Esophagus muscularis mucosa (tissue), 4 donors: ENCODE results near the gene UGT2A3.
"Not testable (repeated sequence)": the region's sequence is repeated elsewhere in the genome, so short reads cannot be mapped to it uniquely, and the experiment has no call there.

Experiments
- EP300 ChIP-seq: sonication (generic); formaldehyde crosslinking; IDR thresholded peaks from one replicate; pipeline ENCODE4 v1.6.1; 2017; ENCODE audit warnings: antibody characterized with exemption
- POLR2AphosphoS5 ChIP-seq, 2 donors: sonication (generic); formaldehyde crosslinking; IDR thresholded peaks; one replicate each; pipeline ENCODE4 v1.6.1; 2017; ENCODE audit warnings: antibody characterized with exemption in 2 of 2
- TF ChIP-seq, protein P1 (sequence below), 3 experiments: fragments of 200-600 bp in 2 of 3; fragments of 450-650 bp in 1 of 3; sonication (generic) in 2 of 3; IDR thresholded peaks; one replicate each; pipeline ENCODE4 v1.5.1; 2017 to 2019; ENCODE audit warnings: antibody characterized with exemption in 3 of 3, mild to moderate bottlenecking in 2 of 3, moderate library complexity in 1 of 3

DNA sequence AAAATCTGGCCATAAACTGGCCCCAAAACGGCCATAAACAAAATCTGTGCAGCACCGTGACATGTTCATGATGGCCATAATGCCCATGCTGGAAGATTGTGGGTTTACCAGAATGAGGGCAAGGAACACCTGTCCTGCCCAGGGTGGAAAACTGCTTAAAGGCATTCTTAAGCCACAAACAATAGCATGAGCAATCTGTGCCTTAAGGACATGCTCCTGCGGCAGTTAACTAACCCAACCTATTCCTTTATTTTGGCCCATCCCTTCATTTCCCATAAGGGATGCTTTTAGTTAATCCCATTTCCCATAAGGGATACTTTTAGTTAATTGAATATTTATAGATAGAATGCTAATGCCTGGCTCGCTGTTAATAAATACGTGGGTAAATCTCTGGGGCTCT, 29.4 kb downstream of the UGT2A3 start:
- TF ChIP-seq EP300; POLR2AphosphoS5 (IDR thresholded peaks at IDR 0.05): not testable (repeated sequence)
- TF ChIP-seq, protein P1, sequence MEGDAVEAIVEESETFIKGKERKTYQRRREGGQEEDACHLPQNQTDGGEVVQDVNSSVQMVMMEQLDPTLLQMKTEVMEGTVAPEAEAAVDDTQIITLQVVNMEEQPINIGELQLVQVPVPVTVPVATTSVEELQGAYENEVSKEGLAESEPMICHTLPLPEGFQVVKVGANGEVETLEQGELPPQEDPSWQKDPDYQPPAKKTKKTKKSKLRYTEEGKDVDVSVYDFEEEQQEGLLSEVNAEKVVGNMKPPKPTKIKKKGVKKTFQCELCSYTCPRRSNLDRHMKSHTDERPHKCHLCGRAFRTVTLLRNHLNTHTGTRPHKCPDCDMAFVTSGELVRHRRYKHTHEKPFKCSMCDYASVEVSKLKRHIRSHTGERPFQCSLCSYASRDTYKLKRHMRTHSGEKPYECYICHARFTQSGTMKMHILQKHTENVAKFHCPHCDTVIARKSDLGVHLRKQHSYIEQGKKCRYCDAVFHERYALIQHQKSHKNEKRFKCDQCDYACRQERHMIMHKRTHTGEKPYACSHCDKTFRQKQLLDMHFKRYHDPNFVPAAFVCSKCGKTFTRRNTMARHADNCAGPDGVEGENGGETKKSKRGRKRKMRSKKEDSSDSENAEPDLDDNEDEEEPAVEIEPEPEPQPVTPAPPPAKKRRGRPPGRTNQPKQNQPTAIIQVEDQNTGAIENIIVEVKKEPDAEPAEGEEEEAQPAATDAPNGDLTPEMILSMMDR (IDR thresholded peaks at IDR 0.05), result not testable (repeated sequence)
